ENCODE data around the gene PRDX2.

Gene PRDX2

GRCh38 chr19:12784394-12784870 lies 17.2 kb downstream of the PRDX2 start:
- no peak for DNase-seq (ENCODE audit: low spot score)

GRCh38 chr19:12783849-12784393 lies 17.7 kb downstream of the PRDX2 start:
- DNase-seq (ENCODE audit: low spot score): no peak
- TF ChIP-seq CTCF (IDR thresholded peaks at IDR 0.05; ENCODE audit: extremely low read depth, missing control alignments): no peak

More at GRCh38 chr19:12784394-12784870, 17.2 kb downstream of the PRDX2 start:
- no peak for TF ChIP-seq CTCF (IDR thresholded peaks at IDR 0.05; ENCODE audit: extremely low read depth, missing control alignments)

GRCh38 chr19:12783291-12783848 lies 18.2 kb downstream of the PRDX2 start:
- no peak for TF ChIP-seq CTCF (IDR thresholded peaks at IDR 0.05; ENCODE audit: extremely low read depth, missing control alignments)
- peak; percentile 60 for DNase-seq (ENCODE audit: low spot score)

GRCh38 chr19:12782424-12783290 lies 18.9 kb downstream of the PRDX2 start:
- DNase-seq (ENCODE audit: low spot score): peak; percentile 86
- no peak for TF ChIP-seq CTCF (IDR thresholded peaks at IDR 0.05; ENCODE audit: extremely low read depth, missing control alignments)

- DNase-seq (ENCODE audit: low spot score): no peak
- TF ChIP-seq CTCF (IDR thresholded peaks at IDR 0.05; ENCODE audit: extremely low read depth, missing control alignments): no peak
These were observed 19.5 kb downstream of the PRDX2 start for GRCh38 chr19:12782174-12782423.

- no peak for DNase-seq (ENCODE audit: low spot score)
- peak; percentile 8 for TF ChIP-seq CTCF (IDR thresholded peaks at IDR 0.05; ENCODE audit: extremely low read depth, missing control alignments)
These were observed 22.2 kb downstream of the PRDX2 start for GRCh38 chr19:12779162-12779993.

- TF ChIP-seq CTCF (IDR thresholded peaks at IDR 0.05; ENCODE audit: extremely low read depth, missing control alignments): no peak
- DNase-seq (ENCODE audit: low spot score): no peak
These were observed 22.8 kb downstream of the PRDX2 start for GRCh38 chr19:12778905-12779161.
